GM19035 (cell line): ENCODE measurements around the gene NAALADL2.

Source experiments
- ATAC-seq: cut with Tn5 transposase; IDR thresholded peaks from one replicate; pipeline ENCODE4 v1.9.1; 2021; ENCODE audit not compliant: unreplicated experiment

The NAALADL2 gene

GRCh38 chr3:175295248-175296130 is 436.4 kb downstream of the NAALADL2 start:
- ATAC-seq = no peak

- no peak for ATAC-seq
Observed at GRCh38 chr3:175297216-175297615, 438.1 kb downstream of the NAALADL2 start.

GRCh38 chr3:175301741-175302140 is 442.6 kb downstream of the NAALADL2 start:
- ATAC-seq = no peak

GRCh38 chr3:175304404-175304803 is 445.3 kb downstream of the NAALADL2 start:
- ATAC-seq = no peak

GRCh38 chr3:175307642-175308041 is 448.5 kb downstream of the NAALADL2 start:
- no peak for ATAC-seq

GRCh38 chr3:175308097-175308496 is 449.0 kb downstream of the NAALADL2 start:
- ATAC-seq = no peak

- ATAC-seq = no peak
Observed at GRCh38 chr3:175310046-175310445, 450.9 kb downstream of the NAALADL2 start.

GRCh38 chr3:175311404-175311803 is 452.3 kb downstream of the NAALADL2 start:
- ATAC-seq = no peak

GRCh38 chr3:175311946-175312345 is 452.8 kb downstream of the NAALADL2 start:
- ATAC-seq = no peak

GRCh38 chr3:175312791-175313190 is 453.7 kb downstream of the NAALADL2 start:
- ATAC-seq = no peak

- no peak for ATAC-seq
Observed at GRCh38 chr3:175316799-175317198, 457.7 kb downstream of the NAALADL2 start.

GRCh38 chr3:175325440-175325839 is 466.3 kb downstream of the NAALADL2 start:
- ATAC-seq = no peak

GRCh38 chr3:175326041-175326440 is 466.9 kb downstream of the NAALADL2 start:
- ATAC-seq = no peak

- ATAC-seq = no peak
Observed at GRCh38 chr3:175329373-175329772, 470.2 kb downstream of the NAALADL2 start.

- ATAC-seq = no peak
Observed at GRCh38 chr3:175335229-175335628, 476.1 kb downstream of the NAALADL2 start.

GRCh38 chr3:175336406-175337133 is 477.4 kb downstream of the NAALADL2 start:
- ATAC-seq = no peak

GRCh38 chr3:175337631-175338030 is 478.5 kb downstream of the NAALADL2 start:
- no peak for ATAC-seq

- ATAC-seq = no peak
Observed at GRCh38 chr3:175338775-175339535, 479.8 kb downstream of the NAALADL2 start.

GRCh38 chr3:175340338-175341015 is 481.3 kb downstream of the NAALADL2 start:
- no peak for ATAC-seq

- ATAC-seq = no peak
Observed at GRCh38 chr3:175342196-175342595, 483.1 kb downstream of the NAALADL2 start.

GRCh38 chr3:175343946-175344345 is 484.8 kb downstream of the NAALADL2 start:
- no peak for ATAC-seq
